Stimulated activated memory B cell treated with anti-CD40 and anti-IgM and Interleukin-4, amounts not matched to agents 10 μg/mL and 1 μg/mL and 100 μg/mL, for 72 hours (primary cell): ENCODE results near the gene CAMSAP2.
"Not testable (repeated sequence)": the region's sequence is repeated elsewhere in the genome, so short reads cannot be mapped to it uniquely, and the experiment has no call there.

Experiments
- ATAC-seq: fragments of 150-1000 bp; cut with Tn5 transposase; 2 replicates; pipeline ENCODE4 v1.10.0; 2021
- H3K27ac Mint-ChIP-seq: one replicate; pipeline ENCODE4 v1.8.0; 2022; ENCODE audit warnings: mild to moderate bottlenecking, mixed read lengths
- H3K27me3 Mint-ChIP-seq: one replicate; pipeline ENCODE4 v1.8.0; 2022; ENCODE audit warnings: mixed read lengths
- H3K36me3 Mint-ChIP-seq: one replicate; pipeline ENCODE4 v1.8.0; 2022; ENCODE audit warnings: mixed read lengths
- H3K4me1 Mint-ChIP-seq: one replicate; pipeline ENCODE4 v1.8.0; 2022; ENCODE audit warnings: mixed read lengths
- H3K4me3 Mint-ChIP-seq: one replicate; pipeline ENCODE4 v1.8.0; 2022; ENCODE audit warnings: mild to moderate bottlenecking, moderate library complexity, mixed read lengths
- H3K9me3 Mint-ChIP-seq: one replicate; pipeline ENCODE4 v1.8.0; 2022; ENCODE audit warnings: mixed read lengths

CAMSAP2 gene

DNA sequence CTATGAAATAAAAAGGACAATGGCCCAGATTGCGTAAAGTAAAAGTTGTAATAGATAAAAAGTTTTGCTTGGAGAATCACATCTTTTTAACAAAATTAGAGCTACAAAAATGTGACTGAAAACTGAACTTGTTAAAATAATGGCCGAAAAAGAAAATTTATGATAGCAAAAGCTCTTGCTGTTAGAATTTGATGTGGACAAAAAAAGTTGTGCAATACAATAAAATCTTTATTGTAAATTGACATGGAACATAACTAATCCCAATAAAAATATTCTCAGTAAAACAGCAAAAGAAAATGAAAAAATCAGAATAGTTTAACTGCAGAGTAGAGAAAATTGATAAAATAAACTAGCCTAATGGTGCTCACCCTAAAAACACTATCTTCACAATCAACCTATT is 11.4 kb upstream of the CAMSAP2 start:
- peaks cover 4% of the 10 kb centered on the region for H3K27me3 Mint-ChIP-seq
- no peaks in the 10 kb centered on the region for H3K36me3 Mint-ChIP-seq
- H3K27ac Mint-ChIP-seq, result no peak overlapping the region
- no peak overlapping the region for H3K4me3 Mint-ChIP-seq
- no peak for ATAC-seq
- no peaks in the 10 kb centered on the region for H3K4me1 Mint-ChIP-seq
- H3K9me3 Mint-ChIP-seq, result no peaks in the 10 kb centered on the region

- Mint-ChIP-seq H3K9me3 (no peaks in the 10 kb centered on the region), H3K27me3 (no peaks in the 10 kb centered on the region), H3K4me3 (no peak overlapping the region), H3K27ac (no peak overlapping the region), H3K4me1 (no peaks in the 10 kb centered on the region), H3K36me3 (no peaks in the 10 kb centered on the region)
- ATAC-seq, result no peak
These were observed 8.8 kb upstream of the CAMSAP2 start for GRCh38 chr1:200729863-200730262.

DNA sequence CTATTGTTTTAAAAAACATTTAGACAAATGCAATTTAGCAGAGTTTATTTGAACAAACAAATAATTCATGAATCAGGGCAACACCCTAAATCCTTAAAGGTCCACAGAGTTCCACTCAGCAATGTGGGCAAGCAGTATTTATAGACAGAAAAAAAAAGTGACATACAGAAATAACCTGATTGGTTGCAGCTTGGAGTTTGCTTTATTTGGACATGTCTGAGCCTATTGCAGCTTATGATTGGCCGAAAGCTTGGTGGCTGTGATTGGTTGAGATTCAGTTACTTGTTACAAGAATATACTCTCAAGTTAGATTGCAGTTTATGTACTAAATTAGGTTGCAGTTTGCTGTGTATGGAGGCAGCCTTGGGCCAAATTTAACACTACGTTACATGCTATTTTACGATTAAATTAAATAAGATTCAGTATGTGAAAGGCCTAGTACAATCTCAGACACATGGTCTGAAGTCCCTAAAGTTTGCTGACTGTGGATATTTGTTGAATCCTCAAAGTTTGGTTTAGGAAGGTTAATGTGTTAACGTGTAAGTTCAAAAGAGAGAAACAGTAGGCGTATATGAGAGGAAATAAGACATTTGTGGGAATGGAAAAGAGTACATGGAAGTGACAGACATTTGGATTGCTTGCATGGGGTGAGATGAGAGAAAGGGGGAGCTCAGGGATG is 6.9 kb upstream of the CAMSAP2 start:
- Mint-ChIP-seq H3K27ac (no peak overlapping the region), H3K36me3 (no peaks in the 10 kb centered on the region), H3K27me3 (no peaks in the 10 kb centered on the region), H3K4me3 (no peak overlapping the region), H3K4me1 (no peaks in the 10 kb centered on the region), H3K9me3 (no peaks in the 10 kb centered on the region)
- ATAC-seq, result no peak

GRCh38 chr1:200732438-200732837 is 6.3 kb upstream of the CAMSAP2 start:
- no peaks in the 10 kb centered on the region for H3K9me3 Mint-ChIP-seq
- H3K4me1 Mint-ChIP-seq, result no peaks in the 10 kb centered on the region
- no peak overlapping the region for H3K4me3 Mint-ChIP-seq
- no peak overlapping the region for H3K27ac Mint-ChIP-seq
- H3K27me3 Mint-ChIP-seq, result peaks cover under 1% of the 10 kb centered on the region
- ATAC-seq, result no peak
- H3K36me3 Mint-ChIP-seq, result no peaks in the 10 kb centered on the region

DNA sequence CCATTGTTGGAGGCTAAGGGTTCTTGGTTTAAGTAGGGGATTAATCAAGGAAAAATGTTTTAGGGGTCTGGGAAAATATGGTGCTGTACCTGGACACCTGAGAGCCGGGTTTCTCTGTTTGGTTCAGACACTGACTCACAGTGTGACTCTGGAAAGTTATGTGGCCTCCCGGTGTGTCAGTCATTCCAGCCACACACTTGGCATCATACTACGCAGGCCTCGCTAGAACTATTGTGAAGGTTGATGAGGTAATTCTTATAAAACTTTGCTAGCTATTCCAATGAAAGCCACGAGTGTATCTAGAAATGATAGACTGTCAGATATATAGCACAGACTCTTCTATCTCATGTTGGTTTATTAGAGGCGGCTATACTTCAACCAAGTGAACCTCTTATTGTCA is 4.8 kb upstream of the CAMSAP2 start:
- H3K27me3 Mint-ChIP-seq, result peaks cover 15% of the 10 kb centered on the region
- no peaks in the 10 kb centered on the region for H3K9me3 Mint-ChIP-seq
- peaks cover 13% of the 10 kb centered on the region for H3K4me1 Mint-ChIP-seq
- no peak overlapping the region for H3K27ac Mint-ChIP-seq
- no peak overlapping the region for H3K4me3 Mint-ChIP-seq
- no peak for ATAC-seq
- no peaks in the 10 kb centered on the region for H3K36me3 Mint-ChIP-seq

GRCh38 chr1:200737647-200738291 is 924 bp upstream of the CAMSAP2 start:
- peak overlapping the region; percentile 93 for H3K4me3 Mint-ChIP-seq
- H3K9me3 Mint-ChIP-seq, result no peaks in the 10 kb centered on the region
- peaks cover 21% of the 10 kb centered on the region for H3K4me1 Mint-ChIP-seq
- no peak for ATAC-seq
- no peaks in the 10 kb centered on the region for H3K36me3 Mint-ChIP-seq
- H3K27ac Mint-ChIP-seq, result peak overlapping the region; percentile 84
- peaks cover 18% of the 10 kb centered on the region for H3K27me3 Mint-ChIP-seq

DNA sequence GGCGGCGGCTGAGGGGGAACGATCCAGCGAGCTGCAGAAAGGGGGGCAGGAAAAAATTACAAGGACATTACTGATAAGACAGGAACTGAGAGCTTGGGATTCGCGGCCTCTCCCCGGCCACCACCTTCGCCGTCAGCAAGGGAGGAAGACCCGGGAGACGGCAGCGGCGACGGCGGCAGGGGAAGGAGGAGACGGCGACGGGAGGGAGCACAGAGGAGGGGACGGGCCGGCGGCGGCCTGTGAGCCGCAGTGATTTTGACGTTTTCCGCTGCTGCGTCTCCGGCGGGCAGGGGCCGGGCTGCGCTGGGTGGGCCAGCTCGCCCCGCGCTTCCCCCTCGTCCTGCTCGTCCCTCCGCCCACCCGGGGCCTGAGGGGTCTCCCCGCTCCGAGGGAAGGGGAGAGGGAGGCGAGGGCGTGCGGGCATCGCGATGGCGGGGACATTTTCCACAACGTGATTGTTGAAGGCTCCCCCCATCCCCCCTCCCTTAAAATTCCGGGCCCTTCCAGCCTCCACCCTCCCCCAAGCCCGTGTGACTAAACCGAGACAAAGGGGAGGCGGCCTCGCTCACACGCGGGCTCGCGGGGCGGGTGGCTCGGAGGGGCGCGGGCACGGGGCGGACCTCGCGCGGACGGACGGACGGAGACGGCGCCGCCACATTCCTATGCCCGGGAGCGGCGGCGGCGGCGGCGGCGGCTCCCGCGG is 407 bp downstream of the CAMSAP2 start:
- Mint-ChIP-seq H3K9me3 (no peaks in the 10 kb centered on the region), H3K4me1 (peaks cover 21% of the 10 kb centered on the region), H3K36me3 (no peaks in the 10 kb centered on the region), H3K27ac (peak overlapping the region; percentile 84), H3K27me3 (peaks cover 18% of the 10 kb centered on the region), H3K4me3 (peak overlapping the region; percentile 93)
- ATAC-seq, result peak; percentile 73

DNA sequence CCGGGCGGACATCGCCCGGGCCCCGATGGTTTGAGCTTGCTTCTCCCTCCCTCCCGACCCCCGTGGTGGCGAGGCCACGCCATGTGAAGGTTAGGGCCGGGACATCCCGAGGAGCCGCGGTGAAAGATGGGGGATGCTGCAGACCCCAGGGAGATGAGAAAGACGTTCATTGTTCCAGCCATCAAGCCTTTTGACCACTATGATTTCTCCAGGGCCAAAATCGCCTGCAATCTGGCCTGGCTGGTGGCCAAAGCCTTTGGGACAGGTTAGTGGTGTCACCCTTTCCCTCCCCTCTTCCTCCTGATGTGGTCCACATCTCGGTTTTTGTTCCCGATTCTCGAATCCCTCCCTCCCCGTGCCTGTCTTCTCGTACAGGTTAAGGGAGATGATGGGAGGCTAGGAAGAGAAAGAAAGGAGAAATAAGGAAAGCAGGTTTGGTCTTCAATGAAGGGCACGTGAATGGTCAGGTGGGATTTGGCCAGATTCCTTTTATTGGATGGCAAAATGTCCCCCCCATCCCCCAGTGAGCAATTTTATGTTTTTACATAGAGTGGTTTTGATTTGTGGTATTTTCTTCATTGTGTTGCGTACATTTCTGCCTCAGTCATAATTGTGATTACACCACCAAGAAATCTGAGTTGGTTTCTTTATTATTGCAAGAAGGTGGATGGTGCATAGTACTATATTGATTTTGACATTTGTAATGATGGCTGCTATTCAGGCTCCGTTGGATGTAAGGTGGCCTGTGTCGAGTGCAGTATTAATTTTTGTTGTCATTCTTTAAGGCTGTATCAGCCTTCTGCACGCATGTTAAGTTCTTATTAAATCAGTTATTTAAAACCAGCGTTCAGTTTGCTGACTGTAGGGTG is 1.2 kb downstream of the CAMSAP2 start:
- ATAC-seq, result peak; percentile 34
- no peak overlapping the region for H3K27ac Mint-ChIP-seq
- H3K4me1 Mint-ChIP-seq, result peaks cover 21% of the 10 kb centered on the region
- peaks cover 18% of the 10 kb centered on the region for H3K27me3 Mint-ChIP-seq
- H3K9me3 Mint-ChIP-seq, result no peaks in the 10 kb centered on the region
- H3K4me3 Mint-ChIP-seq, result peak overlapping the region; percentile 28
- H3K36me3 Mint-ChIP-seq, result no peaks in the 10 kb centered on the region

GRCh38 chr1:200740571-200741208 is 2.0 kb downstream of the CAMSAP2 start:
- Mint-ChIP-seq H3K27ac (no peak overlapping the region), H3K36me3 (no peaks in the 10 kb centered on the region), H3K4me1 (peaks cover 21% of the 10 kb centered on the region), H3K9me3 (no peaks in the 10 kb centered on the region), H3K4me3 (no peak overlapping the region), H3K27me3 (peaks cover 19% of the 10 kb centered on the region)
- no peak for ATAC-seq

GRCh38 chr1:200741551-200742207 is 3.0 kb downstream of the CAMSAP2 start:
- H3K4me3 Mint-ChIP-seq, result no peak overlapping the region
- peaks cover 27% of the 10 kb centered on the region for H3K27me3 Mint-ChIP-seq
- H3K9me3 Mint-ChIP-seq, result peaks cover 3% of the 10 kb centered on the region
- ATAC-seq, result no peak
- H3K36me3 Mint-ChIP-seq, result no peaks in the 10 kb centered on the region
- H3K4me1 Mint-ChIP-seq, result peaks cover 21% of the 10 kb centered on the region
- no peak overlapping the region for H3K27ac Mint-ChIP-seq

DNA sequence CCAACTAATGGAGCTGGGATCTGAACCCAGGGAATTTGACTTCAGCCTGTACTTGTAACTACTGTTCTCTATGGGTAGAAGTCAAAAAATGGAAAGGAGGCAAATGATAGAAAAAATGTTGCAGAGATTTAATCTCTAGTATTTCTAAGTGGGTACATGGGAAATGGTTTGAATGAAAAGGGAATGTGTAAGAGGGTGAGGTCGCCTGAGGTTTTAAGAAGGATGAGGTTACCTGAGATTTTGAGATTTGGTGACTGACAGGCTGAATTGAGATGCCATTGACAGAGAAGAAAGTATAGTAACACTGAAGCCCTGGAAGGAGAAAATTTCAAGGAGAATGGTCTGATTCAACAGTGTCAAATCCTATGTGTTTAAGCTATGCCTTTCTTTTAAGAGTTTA is 5.5 kb downstream of the CAMSAP2 start:
- no peak for ATAC-seq
- Mint-ChIP-seq H3K27ac (no peak overlapping the region), H3K27me3 (peaks cover 9% of the 10 kb centered on the region), H3K4me3 (no peak overlapping the region), H3K36me3 (no peaks in the 10 kb centered on the region), H3K9me3 (peaks cover 3% of the 10 kb centered on the region), H3K4me1 (peaks cover 6% of the 10 kb centered on the region)

GRCh38 chr1:200749090-200749489 is 10.4 kb downstream of the CAMSAP2 start:
- Mint-ChIP-seq H3K27ac (no peak overlapping the region), H3K27me3 (peaks cover 9% of the 10 kb centered on the region)

DNA sequence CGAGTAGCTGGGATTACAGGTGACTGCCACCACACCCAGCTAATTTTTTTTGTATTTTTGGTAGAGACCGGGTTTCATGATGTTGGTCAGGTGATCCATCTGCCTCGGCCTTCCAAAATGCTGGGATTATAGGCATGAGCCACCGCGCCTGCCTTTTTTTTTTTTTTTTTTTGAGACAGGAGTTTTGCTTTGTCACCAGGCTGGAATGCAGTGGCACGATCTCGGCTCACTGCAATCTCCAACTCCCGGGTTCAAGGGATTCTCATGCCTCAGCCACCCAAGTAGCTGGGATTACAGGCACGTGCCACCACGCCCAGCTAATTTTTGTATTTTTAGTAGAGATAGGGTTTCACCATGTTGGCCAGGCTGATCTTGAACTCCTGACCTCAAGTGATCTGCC is 12.1 kb downstream of the CAMSAP2 start:
- not testable (repeated sequence) for H3K27me3 Mint-ChIP-seq, H3K27ac Mint-ChIP-seq, H3K36me3 Mint-ChIP-seq, H3K4me1 Mint-ChIP-seq, H3K9me3 Mint-ChIP-seq, ATAC-seq, H3K4me3 Mint-ChIP-seq

More at GRCh38 chr1:200749090-200749489, 10.4 kb downstream of the CAMSAP2 start:
- peak; percentile 20 for ATAC-seq
- no peaks in the 10 kb centered on the region for H3K36me3 Mint-ChIP-seq
- no peak overlapping the region for H3K4me3 Mint-ChIP-seq
- peaks cover 6% of the 10 kb centered on the region for H3K4me1 Mint-ChIP-seq
- peaks cover 3% of the 10 kb centered on the region for H3K9me3 Mint-ChIP-seq

DNA sequence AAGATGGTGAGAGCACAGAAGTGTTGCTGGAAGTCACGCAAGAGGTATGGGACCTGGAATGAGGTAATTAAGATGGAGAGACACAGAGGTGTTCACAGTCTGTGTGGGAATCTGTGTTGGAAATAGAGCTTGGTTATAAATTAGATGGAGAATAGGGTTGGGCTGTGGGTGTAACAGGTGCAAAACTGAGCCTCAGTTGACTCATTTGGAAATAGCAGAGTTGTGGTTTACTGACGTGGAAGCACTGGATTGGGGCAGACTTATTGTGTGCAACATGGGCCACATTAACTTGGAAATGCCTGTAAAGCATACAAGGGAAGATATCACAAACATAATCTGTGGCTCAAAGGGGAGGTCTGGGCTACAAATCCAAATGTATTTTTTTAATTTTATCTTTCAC is 13.0 kb downstream of the CAMSAP2 start:
- Mint-ChIP-seq H3K9me3 (no peaks in the 10 kb centered on the region), H3K4me1 (peaks cover 6% of the 10 kb centered on the region), H3K27ac (no peak overlapping the region), H3K36me3 (no peaks in the 10 kb centered on the region), H3K27me3 (no peaks in the 10 kb centered on the region), H3K4me3 (no peak overlapping the region)
- peak; percentile 43 for ATAC-seq
